ENCODE measurements around the gene TMEM119. TPM values are rescaled to one million over a fixed set of nuclear protein-coding genes. Genes with fewer than 3 reads are reported as not detected.

TMEM119 gene
- total and polyA plus RNA-seq, 2 of the 4 experiments (the other 2 are of a cell fraction) = 8.1 to 9.2 TPM

GRCh38 chr12:108573317-108573716, 24.6 kb downstream of the TMEM119 start:
- no peak overlapping the region for H3K23ac ChIP-seq (ENCODE audit: low read depth, low read length)
- intact Hi-C loops (cut with micrococcal nuclease) (no loop called here), in situ Hi-C loops (cut with MboI; ENCODE audit: low sequenced_read_pairs) (no loop called here), dilution Hi-C loops (cut with HindIII; ENCODE audit: low sequenced_read_pairs, unreplicated experiment) (no loop called here)
- no peak overlapping the region for H3K18ac ChIP-seq (ENCODE audit: low read depth, low read length)
- H3K4me2 ChIP-seq (ENCODE audit: low read depth, low read length) = no peak overlapping the region
- BruUV-seq (replicated peaks) = no TSS peak
- POLR2A ChIA-PET (ENCODE audit: unreplicated experiment) = no interaction called here
- no peak for DNase-seq
- H3K27ac ChIP-seq (ENCODE audit: insufficient read depth, low read length) = no peak overlapping the region
- H2AK5ac ChIP-seq (ENCODE audit: low read depth, low read length) = no peak overlapping the region
- H2BK20ac ChIP-seq (ENCODE audit: low read depth, low read length) = no peak overlapping the region; the same call in 1 of the 2 replicates
- no peaks in the 10 kb centered on the region for H3K4me1 ChIP-seq (ENCODE audit: control insufficient read depth, insufficient read depth, low read length)
- H3K27me3 ChIP-seq (ENCODE audit: control insufficient read depth, insufficient read depth, low read length) = no peaks in the 10 kb centered on the region
- H4K5ac ChIP-seq (ENCODE audit: low read depth, low read length) = no peak overlapping the region
- H3K4me3 ChIP-seq (ENCODE audit: insufficient read depth, low read depth, low read length) = no peak overlapping the region
- peaks cover 9% of the 10 kb centered on the region for H3K36me3 ChIP-seq (ENCODE audit: control insufficient read depth, insufficient read depth, low read length)
- CTCF ChIA-PET = interaction anchor here (0.6 to 6.5 kb wide), 5 partner anchors 40 to 970 kb away, joined by 3 to 37 read pairs (median 7); no protein-coding TSS in a partner anchor
- no peak overlapping the region for H2AFZ ChIP-seq (replicated peaks; ENCODE audit: low read length, poor library complexity)
- H3K56ac ChIP-seq (ENCODE audit: extremely low read depth, insufficient read depth, low read length) = no peak overlapping the region
- no peak overlapping the region for H2BK5ac ChIP-seq (ENCODE audit: low read depth, low read length, poor library complexity, severe bottlenecking)
- no peak overlapping the region for H3K14ac ChIP-seq (replicated peaks; ENCODE audit: low read depth, low read length)
- H3K79me1 ChIP-seq (ENCODE audit: low read depth in 1 of 2, low read length in 2 of 2) = no peaks in the 10 kb centered on the region
- H2BK15ac ChIP-seq (ENCODE audit: low read depth, low read length) = no peak overlapping the region
- H3K9me3 ChIP-seq (ENCODE audit: control insufficient read depth, insufficient read depth, low read length) = no peaks in the 10 kb centered on the region
- H2BK120ac ChIP-seq (ENCODE audit: low read depth, low read length) = no peak overlapping the region
- no peaks in the 10 kb centered on the region for H4K20me1 ChIP-seq (ENCODE audit: insufficient read depth, low read length)
- no peak overlapping the region for H4K8ac ChIP-seq (ENCODE audit: low read depth in 2 of 2, low read length in 2 of 2)
- no peaks in the 10 kb centered on the region; the same call in 1 of the 2 replicates for H3K9me1 ChIP-seq (ENCODE audit: insufficient read depth, low read length)
- no peak overlapping the region for H3K9ac ChIP-seq (ENCODE audit: low read depth, low read length)
- H3K4ac ChIP-seq (ENCODE audit: low read depth, low read length) = no peak overlapping the region
- H2AK9ac ChIP-seq (replicated peaks; ENCODE audit: low read depth, low read length, poor library complexity) = no peak overlapping the region
- no CpG with 5 or more reads among the region's 2 CpGs for WGBS, 2 experiments (ENCODE audit: extremely low coverage in 2 of 2, insufficient read length in 1 of 2)
- H4K91ac ChIP-seq (ENCODE audit: insufficient read depth, low read depth, low read length) = no peak overlapping the region
- no peak for ATAC-seq (ENCODE audit: low read depth)
- TF ChIP-seq RCOR1 (IDR thresholded peaks at IDR 0.05; ENCODE audit: insufficient replicate concordance, low read length) (no peak), MAFK (IDR thresholded peaks at IDR 0.05; ENCODE audit: low read depth, low read length) (peak; percentile 97), POLR2A (IDR thresholded peaks at IDR 0.05; ENCODE audit: low read depth, low read length) (no peak), CHD1 (IDR thresholded peaks at IDR 0.05; ENCODE audit: low read depth, low read length) (no peak), CEBPB (IDR thresholded peaks at IDR 0.05; ENCODE audit: low read depth, low read length) (peak; percentile 42; the same call in 1 of the 2 replicates)
- TF ChIP-seq, protein P1, sequence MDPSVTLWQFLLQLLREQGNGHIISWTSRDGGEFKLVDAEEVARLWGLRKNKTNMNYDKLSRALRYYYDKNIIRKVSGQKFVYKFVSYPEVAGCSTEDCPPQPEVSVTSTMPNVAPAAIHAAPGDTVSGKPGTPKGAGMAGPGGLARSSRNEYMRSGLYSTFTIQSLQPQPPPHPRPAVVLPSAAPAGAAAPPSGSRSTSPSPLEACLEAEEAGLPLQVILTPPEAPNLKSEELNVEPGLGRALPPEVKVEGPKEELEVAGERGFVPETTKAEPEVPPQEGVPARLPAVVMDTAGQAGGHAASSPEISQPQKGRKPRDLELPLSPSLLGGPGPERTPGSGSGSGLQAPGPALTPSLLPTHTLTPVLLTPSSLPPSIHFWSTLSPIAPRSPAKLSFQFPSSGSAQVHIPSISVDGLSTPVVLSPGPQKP (IDR thresholded peaks at IDR 0.05; ENCODE audit: borderline replicate concordance, low read depth, low read length) = no peak

All from IMR-90 (cell line).